Measurements from ENCODE around the gene GET4.
"Not testable (repeated sequence)": the region's sequence is repeated elsewhere in the genome, so short reads cannot be mapped to it uniquely, and the experiment has no call there.

Gene GET4

DNA sequence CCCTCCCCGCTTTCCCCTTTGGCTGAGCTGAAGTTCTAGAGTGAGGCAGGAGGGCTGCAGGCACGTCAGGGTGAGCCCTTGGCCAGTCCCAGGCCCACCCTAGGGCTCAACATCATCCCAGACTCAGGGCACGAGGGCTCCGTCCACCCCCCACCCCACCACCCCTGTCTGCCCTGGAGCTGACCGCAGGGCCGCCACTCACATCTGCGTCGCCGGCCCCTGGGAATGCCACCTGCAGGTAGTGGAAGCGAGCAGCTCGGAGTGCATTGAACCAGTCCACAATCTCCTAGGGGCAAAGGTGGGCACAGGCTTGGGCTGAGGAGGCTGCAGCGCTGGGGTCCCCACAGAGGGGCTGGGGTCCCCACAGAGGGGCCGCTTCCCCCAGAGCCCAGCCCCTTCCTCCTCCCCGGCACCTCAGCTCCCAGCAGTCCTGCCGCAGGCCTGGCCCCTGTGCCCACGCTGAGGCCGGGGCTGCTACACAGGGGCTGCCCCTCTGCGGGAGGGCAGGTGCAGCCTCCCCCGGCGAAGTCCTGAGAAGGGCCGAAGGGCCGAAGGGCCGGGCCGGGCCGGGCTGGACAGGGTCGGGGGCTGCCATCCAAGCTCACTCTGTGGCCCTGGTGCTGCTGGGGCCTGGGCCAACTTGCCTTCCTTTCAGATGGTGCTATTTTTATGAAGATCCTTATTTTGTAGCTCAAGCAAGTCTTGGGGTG lies 24.1 kb downstream of the GET4 start:
- DNase-seq (ENCODE audit: low read depth), result no peak

DNA sequence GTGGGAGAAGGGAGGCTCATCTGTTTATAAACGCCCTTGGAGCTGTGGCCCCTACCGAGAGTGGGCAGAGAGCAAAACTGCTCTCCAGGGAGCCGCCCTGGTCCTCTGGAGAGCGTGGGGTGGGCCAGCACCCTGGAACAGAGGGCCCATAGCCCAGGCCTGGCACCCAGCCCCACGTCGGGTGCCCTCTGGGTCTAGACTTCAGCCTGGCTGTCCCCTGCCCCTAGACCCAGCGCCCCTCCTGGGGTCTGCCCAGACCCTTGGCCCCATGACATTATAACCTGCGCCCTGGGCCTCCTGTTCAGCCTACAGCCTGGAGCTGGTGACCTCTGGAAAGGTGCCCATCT lies 24.7 kb downstream of the GET4 start:
- no peak for DNase-seq (ENCODE audit: low read depth)

GRCh38 chr7:901388-902154 lies 25.2 kb downstream of the GET4 start:
- DNase-seq (ENCODE audit: low read depth), result peak; percentile 39

- DNase-seq (ENCODE audit: low read depth), result no peak
These were observed 26.6 kb downstream of the GET4 start for GRCh38 chr7:902996-903395.

DNA sequence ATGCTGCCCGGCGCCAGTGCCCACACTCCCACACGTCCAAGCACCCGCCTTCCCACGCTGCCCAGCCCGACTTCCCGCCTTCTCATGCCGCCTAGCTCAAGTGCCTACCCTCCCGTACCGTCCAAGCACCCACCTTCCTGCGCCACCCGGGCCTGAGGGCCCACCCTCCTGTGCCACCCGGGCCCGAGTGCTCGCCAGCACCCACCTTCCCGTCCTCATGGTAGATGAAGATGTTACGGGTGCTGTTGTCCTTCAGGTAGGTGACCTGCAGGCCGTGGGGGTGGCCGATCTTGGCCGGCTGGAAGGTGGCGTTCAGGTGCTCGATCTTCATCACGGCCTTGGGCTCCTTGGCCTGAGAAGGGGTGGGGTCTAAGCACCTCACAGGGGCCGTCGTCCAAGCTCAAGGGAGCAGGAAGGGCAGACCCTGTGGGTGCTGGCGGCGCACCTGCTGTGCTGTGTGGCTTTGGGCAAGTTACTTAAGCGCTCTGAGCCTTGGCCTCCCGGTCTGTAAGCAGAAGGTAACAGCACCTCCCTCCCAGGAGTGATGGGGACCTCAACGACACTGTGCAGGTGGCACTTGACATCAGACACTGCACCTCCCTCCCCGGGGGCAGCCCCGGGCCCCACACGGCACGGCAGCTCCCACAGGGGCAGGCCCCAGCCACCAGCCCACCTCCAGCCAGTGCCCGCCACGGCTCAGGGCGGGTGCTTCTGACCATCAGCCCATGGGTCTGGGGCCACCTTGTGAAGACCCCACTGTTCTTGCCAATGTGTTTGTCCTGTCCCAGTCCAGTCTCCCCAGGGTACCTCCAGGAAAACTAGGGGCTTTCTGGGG lies 27.8 kb downstream of the GET4 start:
- no peak for DNase-seq (ENCODE audit: low read depth)

GRCh38 chr7:904847-905246 lies 28.5 kb downstream of the GET4 start:
- DNase-seq (ENCODE audit: low read depth), result no peak

- DNase-seq (ENCODE audit: low read depth), result no peak
These were observed 30.4 kb downstream of the GET4 start for GRCh38 chr7:906776-907157.

GRCh38 chr7:907158-907980 lies 31.0 kb downstream of the GET4 start:
- no peak for DNase-seq (ENCODE audit: low read depth)

DNA sequence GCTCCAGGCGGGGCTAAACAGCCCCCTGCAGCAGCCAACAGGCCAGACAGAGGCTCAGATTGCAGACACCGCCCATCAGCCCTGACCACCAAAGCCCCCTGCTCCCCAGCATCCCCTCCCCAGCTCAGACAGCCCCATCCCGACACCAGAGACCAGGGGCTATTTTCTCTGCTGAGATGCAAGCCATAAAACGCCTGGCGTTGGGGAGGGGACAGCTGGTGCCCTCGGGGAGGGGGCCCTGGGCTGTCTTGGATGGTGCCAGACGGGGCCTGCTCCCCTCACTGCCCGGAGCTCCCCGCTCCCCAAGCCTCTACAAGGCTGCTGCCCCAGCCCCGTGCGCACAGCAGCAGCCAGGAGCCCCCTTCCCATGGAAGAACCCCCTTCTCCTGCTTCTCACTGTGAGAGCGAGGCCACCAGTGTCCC lies 31.8 kb downstream of the GET4 start:
- DNase-seq (ENCODE audit: low read depth), result no peak

DNA sequence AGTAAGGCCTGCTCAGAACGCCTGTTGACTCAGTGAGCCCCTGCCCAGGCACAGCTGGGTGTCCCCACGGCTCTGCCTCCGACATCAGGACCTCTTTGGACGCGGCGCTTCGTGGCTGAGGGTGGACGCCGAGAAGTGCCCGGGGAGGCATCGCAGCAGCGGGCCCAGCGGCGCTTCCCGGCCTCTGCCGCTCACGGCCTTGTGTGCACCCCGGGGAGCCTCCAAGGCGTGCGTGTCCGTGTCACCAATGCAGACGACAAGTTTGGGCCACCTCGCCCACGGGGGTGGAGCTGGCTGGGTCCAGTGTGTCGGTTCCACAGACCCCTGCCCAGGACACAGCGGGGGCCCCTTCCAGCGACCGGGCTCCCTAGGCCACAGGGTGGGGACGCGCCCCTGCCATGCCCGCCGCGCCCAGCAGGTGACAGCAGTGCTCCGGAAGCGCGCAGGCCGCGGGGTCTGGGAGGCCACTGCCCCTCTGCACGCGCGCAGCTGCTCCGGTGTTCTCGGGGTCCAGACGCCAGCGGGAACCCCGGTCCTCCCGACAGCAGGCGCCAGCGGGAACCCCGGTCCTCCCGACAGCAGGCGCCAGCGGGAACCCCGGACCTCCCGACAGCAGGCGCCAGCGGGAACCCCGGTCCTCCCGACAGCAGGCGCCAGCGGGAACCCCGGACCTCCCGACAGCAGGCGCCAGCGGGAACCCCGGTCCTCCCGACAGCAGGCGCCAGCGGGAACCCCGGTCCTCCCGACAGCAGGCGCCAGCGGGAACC lies 32.4 kb downstream of the GET4 start:
- not testable (repeated sequence) for DNase-seq (ENCODE audit: low read depth)

DNA sequence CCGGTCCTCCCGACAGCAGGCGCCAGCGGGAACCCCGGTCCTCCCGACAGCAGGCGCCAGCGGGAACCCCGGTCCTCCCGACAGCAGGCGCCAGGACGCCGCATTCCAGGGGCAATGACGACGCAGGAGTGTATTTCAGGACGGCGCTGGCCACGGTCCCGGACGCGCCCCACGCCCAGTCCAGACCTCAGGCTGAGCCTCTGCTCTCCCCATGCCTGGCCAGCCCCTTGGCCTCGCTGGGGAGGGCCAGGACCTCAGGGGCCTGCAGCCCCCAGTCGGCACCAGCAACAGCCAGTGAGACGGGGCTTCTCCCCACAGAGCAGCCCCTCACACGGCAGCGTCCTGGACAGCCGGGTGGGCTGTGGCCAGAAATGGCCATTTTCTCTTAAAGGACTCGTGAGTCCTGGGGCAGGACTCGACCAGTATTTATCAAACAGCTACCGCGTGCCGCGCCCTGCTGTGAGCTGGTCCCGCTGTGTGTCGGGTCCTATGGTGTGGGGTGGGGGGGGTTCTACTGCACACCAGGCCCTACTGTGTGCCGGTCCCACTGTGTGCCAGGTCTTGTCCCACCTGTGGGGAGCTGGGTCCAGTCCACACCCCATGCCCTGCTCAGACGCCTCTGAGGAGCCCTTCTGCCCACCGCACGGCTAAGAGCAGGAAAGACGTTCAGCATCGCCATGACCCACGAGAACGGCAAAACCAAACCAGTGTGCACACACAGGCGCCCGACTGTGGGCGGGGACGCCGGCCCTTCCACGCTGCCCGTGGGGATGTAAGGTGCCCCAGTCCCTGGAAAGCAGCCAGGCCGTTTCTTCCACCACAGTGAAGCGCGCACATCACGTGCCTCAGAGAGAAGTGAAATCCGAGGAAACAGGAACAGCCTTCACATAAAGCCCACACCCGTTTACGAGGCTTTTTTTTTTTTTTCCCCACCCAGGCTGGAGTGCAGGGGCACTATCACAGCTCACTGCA lies 33.3 kb downstream of the GET4 start:
- DNase-seq (ENCODE audit: low read depth), result no peak

DNA sequence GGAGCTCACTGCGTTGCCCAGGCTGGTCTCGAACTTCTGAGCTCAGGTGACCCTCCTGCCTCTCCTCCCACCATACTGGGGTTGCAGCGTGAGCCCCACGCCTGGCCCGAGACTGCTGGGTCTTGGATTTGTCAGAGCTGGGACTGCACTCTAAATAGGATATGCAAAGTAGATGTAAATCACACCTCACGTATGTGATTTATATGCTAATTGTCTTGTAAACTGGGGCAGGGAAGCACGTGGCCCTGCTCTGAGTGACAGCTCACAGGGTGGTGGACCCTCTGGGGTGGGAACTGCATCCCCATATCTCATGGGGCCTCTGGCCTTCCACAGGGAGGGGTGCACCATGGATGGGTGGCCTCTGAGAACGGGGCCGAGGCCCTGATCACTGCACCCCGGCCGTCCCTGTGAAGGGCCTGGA lies 34.1 kb downstream of the GET4 start:
- DNase-seq (ENCODE audit: low read depth), result no peak

- no peak for DNase-seq (ENCODE audit: low read depth)
These were observed 34.6 kb downstream of the GET4 start for GRCh38 chr7:910931-911431.

- no peak for DNase-seq (ENCODE audit: low read depth)
These were observed 35.6 kb downstream of the GET4 start for GRCh38 chr7:911791-912480.

- DNase-seq (ENCODE audit: low read depth), result no peak
These were observed 37.6 kb downstream of the GET4 start for GRCh38 chr7:913736-914520.

DNA sequence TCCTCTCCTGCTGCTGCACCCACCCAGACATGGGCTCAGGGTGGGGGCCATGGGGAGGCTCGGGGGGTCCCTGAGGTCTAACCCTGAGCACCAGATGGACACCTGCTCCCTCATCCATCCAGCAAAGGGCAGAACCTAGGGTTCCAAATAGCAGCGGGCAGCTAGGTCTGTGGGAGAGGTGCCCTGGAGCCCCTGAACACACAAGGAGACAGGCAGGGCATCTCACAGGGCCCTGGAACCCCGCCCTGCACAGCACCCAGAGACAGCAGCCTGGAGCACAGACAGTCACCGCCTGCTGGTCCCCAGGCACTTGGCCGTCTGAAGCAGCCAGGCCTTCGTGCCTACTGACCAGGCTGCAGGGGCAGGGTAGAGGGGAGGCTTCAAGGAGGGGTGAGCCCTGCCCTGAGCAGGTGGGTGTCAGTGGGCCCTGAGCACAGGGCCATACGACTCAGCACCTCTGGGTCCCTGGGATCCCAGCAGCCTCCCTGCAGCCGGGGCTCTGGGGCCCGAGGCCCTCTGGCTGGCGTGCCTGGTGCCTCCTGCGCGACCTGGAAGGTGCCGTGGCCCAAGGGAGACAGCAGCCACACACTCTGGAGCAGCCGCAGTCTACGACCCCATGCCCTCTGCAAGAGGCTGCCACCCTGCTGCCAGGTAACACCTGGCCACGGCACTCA lies 38.3 kb downstream of the GET4 start:
- DNase-seq (ENCODE audit: low read depth), result no peak

DNA sequence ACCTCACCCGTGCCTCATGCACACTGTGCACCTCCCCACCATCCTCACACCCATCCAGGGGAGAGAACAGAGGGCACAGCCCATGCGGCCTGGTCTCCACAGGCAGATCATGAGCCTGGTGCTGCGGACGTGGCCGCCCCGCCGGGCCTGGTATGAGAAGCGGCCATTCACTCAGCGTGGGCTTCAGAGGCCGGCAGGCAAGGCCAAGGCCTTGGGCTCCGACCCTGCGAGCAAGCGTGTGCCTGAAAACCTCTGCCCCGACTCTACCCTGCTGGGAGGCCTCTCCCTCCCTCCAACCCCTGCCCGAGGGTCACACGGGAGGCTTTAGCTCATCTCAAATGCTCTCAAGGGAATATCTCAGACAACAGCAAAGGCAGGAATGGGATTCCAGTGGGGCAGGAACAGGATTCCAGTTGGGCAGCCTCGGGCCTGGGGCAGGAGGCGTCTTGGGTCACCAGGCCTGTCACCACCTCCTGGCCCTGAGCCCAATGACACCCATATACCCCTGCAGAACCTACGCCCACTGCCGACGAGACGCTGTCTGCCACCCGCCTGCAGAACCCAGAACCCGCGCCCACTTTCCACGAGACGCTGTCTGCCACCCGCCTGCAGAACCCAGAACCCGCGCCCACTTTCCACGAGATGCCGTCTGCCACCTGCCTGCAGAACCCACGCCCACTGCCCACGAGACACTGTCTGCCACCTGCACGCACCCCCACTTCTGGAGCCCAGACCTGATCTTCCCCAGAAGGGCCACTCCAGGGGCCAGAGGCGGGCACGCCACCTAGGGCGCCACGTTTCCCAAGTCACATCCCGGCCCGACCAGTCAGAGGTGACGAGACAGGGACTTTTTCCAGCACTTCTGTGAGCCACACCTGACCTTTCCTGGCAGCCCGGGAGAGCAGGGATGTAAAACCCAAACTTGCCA lies 39.2 kb downstream of the GET4 start:
- no peak for DNase-seq (ENCODE audit: low read depth)

Measured in stimulated activated CD4-positive, alpha-beta T cell treated with anti-CD3 and anti-CD28 coated beads, Interleukin-2, amount 100 ng/mL, for 4 hours (primary cell).